K562 (cell line): ENCODE results near the gene IDI1. TPM values are rescaled to one million over a fixed set of nuclear protein-coding genes. Genes with fewer than 3 reads are reported as not detected.

Experiments
- ATAC-seq: fragments of 200-7000 bp; cut with Tn5 transposase; 3 replicates; pipeline ENCODE4 v1.9.1; 2020; ENCODE audit warnings: moderate library complexity
- BruUV-seq: library from RNA; stranded (reverse); fragments of 400-500 nt; replicated peaks from 2 replicates; lab custom pipeline; 2021; lab: Mats Ljungman, UMichigan
- CTCF ChIA-PET: fragments of 300-600 bp; formaldehyde crosslinking; extraction: SDS; loops from one replicate; lab custom pipeline; 2021; ENCODE audit warnings: low intra/inter-chr PET ratio; lab: Yijun Ruan, JAX
- POLR2A ChIA-PET: fragments of 300-600, 350-650 bp; sonication (Branson Sonifier 250); formaldehyde crosslinking; extraction: SDS; loops from one replicate; lab custom pipeline; 2021; ENCODE audit warnings: antibody characterized with exemption, inconsistent platforms; lab: Yijun Ruan, JAX
- DNase-seq, 4 experiments: peaks; one replicate each; pipeline versions ENCODE4 v3.0.0 to v3.0.0-alpha.2; 2011 to 2018; ENCODE audit warnings: low spot score in 3 of 4, mixed read lengths in 3 of 4; ENCODE audit errors: extremely low read depth in 1 of 4
- FAIRE-seq: peaks from 2 replicates; lab custom pipeline; 2011; peaks lifted over from hg19 to GRCh38; lab: Jason Lieb, UNC
- H2AFZ ChIP-seq: 2 replicates; pipeline ENCODE4 v1.6.0; 2011; ENCODE audit warnings: low read depth, low read length, control low read depth, inconsistent platforms
- H3K27ac ChIP-seq: fragments of 200-600 bp; 3 replicates; pipeline ENCODE4 v1.8.0; 2011; ENCODE audit warnings: low read depth, mild to moderate bottlenecking, control low read depth, inconsistent platforms, low read length, moderate library complexity, mixed read lengths; ENCODE audit errors: extremely low read depth
- H3K27me3 ChIP-seq, 2 experiments: fragments of 300-600 bp in 1 of 2; 2 replicates in 1 of 2; 3 replicates in 1 of 2; pipeline versions ENCODE4 v1.6.0 to v1.8.0; 2011; ENCODE audit warnings: inconsistent platforms in 2 of 2, low read length in 2 of 2, mild to moderate bottlenecking in 1 of 2, mixed read lengths in 1 of 2, moderate library complexity in 1 of 2; ENCODE audit not compliant: control insufficient read depth in 2 of 2, insufficient read depth in 2 of 2
- H3K36me3 ChIP-seq: fragments of 300-600 bp; 3 replicates; pipeline ENCODE4 v1.8.0; 2011; ENCODE audit warnings: mild to moderate bottlenecking, low read length, inconsistent platforms; ENCODE audit not compliant: control insufficient read depth, insufficient read depth
- H3K4me1 ChIP-seq, 2 experiments: fragments of 200-600 bp in 1 of 2; replicated peaks in 1 of 2; 2 replicates in 1 of 2; 3 replicates in 1 of 2; pipeline versions ENCODE4 v1.5.1 to v1.8.0; 2011; ENCODE audit warnings: inconsistent platforms in 2 of 2, low read length in 2 of 2, mild to moderate bottlenecking in 1 of 2, mixed read lengths in 1 of 2, moderate library complexity in 1 of 2; ENCODE audit not compliant: control insufficient read depth in 2 of 2, insufficient read depth in 2 of 2
- H3K4me2 ChIP-seq: 2 replicates; pipeline ENCODE4 v1.6.1; 2011; ENCODE audit warnings: low read length, control low read depth, inconsistent platforms, mixed read lengths; ENCODE audit not compliant: insufficient read depth
- H3K4me3 ChIP-seq: fragments of 200-600 bp; sonication (generic), shearing (Covaris generic); 2 replicates; pipeline ENCODE4 v1.5.1; 2016; ENCODE audit warnings: control low read depth, inconsistent platforms
- H3K79me2 ChIP-seq: fragments of 200-600 bp; 3 replicates; pipeline ENCODE4 v1.8.0; 2011; ENCODE audit warnings: low read length, inconsistent platforms; ENCODE audit not compliant: control insufficient read depth, insufficient read depth
- H3K9ac ChIP-seq, 2 experiments: 2 replicates each; pipeline versions ENCODE4 v1.6.0 to v1.6.1; 2011; ENCODE audit warnings: low read depth in 2 of 2, low read length in 2 of 2, control low read depth in 1 of 2, inconsistent platforms in 1 of 2, mild to moderate bottlenecking in 1 of 2, mixed read lengths in 1 of 2; ENCODE audit not compliant: insufficient read depth in 1 of 2
- H3K9me1 ChIP-seq: one replicate; pipeline ENCODE4 v1.6.0; 2011; ENCODE audit warnings: inconsistent platforms, mild to moderate bottlenecking, low read length, moderate library complexity; ENCODE audit not compliant: control insufficient read depth, insufficient read depth
- H3K9me3 ChIP-seq: replicated peaks from 2 replicates; pipeline ENCODE4 v1.5.1; 2011; ENCODE audit warnings: low read depth, low read length, inconsistent platforms; ENCODE audit not compliant: control insufficient read depth, insufficient read depth
- H4K20me1 ChIP-seq: replicated peaks from 2 replicates; pipeline ENCODE4 v1.6.1; 2011; ENCODE audit warnings: low read length, inconsistent platforms, mixed read lengths; ENCODE audit not compliant: control insufficient read depth, insufficient read depth
- BDP1 ChIP-seq: IDR thresholded peaks from 3 replicates; pipeline ENCODE4 v1.6.1; 2011; ENCODE audit not compliant: insufficient read length, insufficient read depth
- ELF4 ChIP-seq: fragments of 450-650 bp; formaldehyde crosslinking; IDR thresholded peaks from 2 replicates; pipeline ENCODE4 v1.4.0; 2022; ENCODE audit warnings: missing genetic modification characterization
- ETV5 ChIP-seq: sonication (generic); formaldehyde crosslinking; IDR thresholded peaks from 2 replicates; pipeline ENCODE4 v1.4.0; 2020; ENCODE audit warnings: low read depth, mild to moderate bottlenecking, missing genetic modification reagents
- KDM2B ChIP-seq: fragments of 250-450 bp; sonication (Bioruptor Pico); IDR thresholded peaks from 2 replicates; pipeline ENCODE4 v1.8.0; 2021; ENCODE audit warnings: mild to moderate bottlenecking, moderate library complexity
- NFATC3 ChIP-seq: fragments of 450-650 bp; IDR thresholded peaks from 2 replicates; pipeline ENCODE4 v1.6.1; 2017; ENCODE audit warnings: mild to moderate bottlenecking
- NFE2 ChIP-seq: IDR thresholded peaks from 2 replicates; pipeline ENCODE4 v1.6.1; 2014; ENCODE audit warnings: antibody characterized with exemption, low read depth
- OTX1 ChIP-seq: fragments of 450-650 bp; formaldehyde crosslinking; IDR thresholded peaks from 2 replicates; pipeline ENCODE4 v1.4.0; 2022; ENCODE audit warnings: mild to moderate bottlenecking
- WGBS: fragments of 100-300 bp; shearing (Covaris generic); methylation state at CpG from one replicate; pipeline ENCODE4 v1.1.6; 2016; ENCODE audit warnings: low coverage, mixed read lengths; ENCODE audit not compliant: insufficient coverage; ENCODE audit errors: missing lambda C conversion rate; 5-methylcytosine and 5-hydroxymethylcytosine counted together
- in situ Hi-C: fragments of 300-500 bp; cut with MboI; formaldehyde crosslinking; loops from 4 replicates; pipeline ENCODE4 v1.15.0; 2018; ENCODE audit warnings: inconsistent platforms, mixed read lengths
- intact Hi-C: fragments of 100-400 bp; cut with micrococcal nuclease; formaldehyde crosslinking; loops from 2 replicates; pipeline ENCODE4 v1.14.2; 2022
- polyA plus RNA-seq, 8 experiments: library from polyadenylated mRNA; depleted of rRNA in 4 of 8; stranded (reverse) in 5 of 8; unstranded in 3 of 8; fragments of >200 nt; fragmentation: Nextera tagmentation in 2 of 8; fragmentation: Illumina TruSeq in 1 of 8; extraction: Ambion mirVana in 2 of 8; extraction: Trizol in 1 of 8; gene quantifications; 2 replicates each; pipeline versions ENCODE4 v1.2.1 to v1.2.3, GENCODE V29; 2011 to 2014; ENCODE audit warnings: inconsistent platforms in 1 of 8, missing spikeins in 1 of 8
- total RNA-seq, 7 experiments: library from RNA; depleted of rRNA in 6 of 7; stranded (reverse); fragments of >200 nt in 6 of 7; fragmentation: Illumina TruSeq in 2 of 7; extraction: Trizol in 2 of 7; gene quantifications; 2 replicates each; pipeline versions ENCODE4 v1.2.1 to v1.2.3, GENCODE V29; 2011 to 2021; ENCODE audit warnings: low replicate concordance in 1 of 7
- TF ChIP-seq, protein P1 (sequence below): fragments of 450-650 bp; IDR thresholded peaks from 2 replicates; pipeline ENCODE4 v1.7.0; 2016; ENCODE audit warnings: borderline replicate concordance
- TF ChIP-seq, protein P2 (sequence below): fragments of 450-650 bp; formaldehyde crosslinking; conservative IDR thresholded peaks from 2 replicates; pipeline ENCODE4 v1.4.0; 2022; ENCODE audit warnings: mild to moderate bottlenecking, missing genetic modification characterization

Gene IDI1
- total and polyA plus RNA-seq, 9 of the 15 experiments (the other 6 are each of a cell fraction or from before 2014, with no cell fraction given) = 70.0 to 265 (median 119) TPM

DNA sequence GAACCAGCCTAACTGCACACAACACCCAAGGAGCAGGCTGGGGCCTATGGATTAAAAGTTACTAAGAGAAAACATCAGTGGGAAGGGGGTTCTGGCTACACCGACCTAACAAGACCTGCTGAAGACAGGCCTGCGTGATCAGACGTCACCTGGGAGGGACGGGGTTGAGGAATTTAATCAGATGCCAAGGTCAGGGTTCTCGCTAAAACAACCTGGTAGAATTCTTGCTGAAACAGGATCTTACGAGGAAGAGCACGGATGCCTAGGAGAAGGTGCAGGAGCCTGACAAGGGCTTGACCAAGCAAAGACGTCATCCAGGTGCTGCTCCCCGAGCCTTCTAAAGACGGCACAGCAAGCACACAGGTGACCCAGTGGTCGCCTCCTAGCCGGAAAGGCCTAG is 24.8 kb downstream of the IDI1 start:
- POLR2A ChIA-PET = interaction anchor here (1.7 kb wide), 1 partner anchor 13 kb away, joined by 8 read pairs; no protein-coding TSS in a partner anchor
- WGBS = 76% methylated on average over 11 of the region's 12 CpGs
- in situ Hi-C loops = no loop called here
- H3K79me2 ChIP-seq = no peaks in the 10 kb centered on the region
- H3K4me2 ChIP-seq = no peak overlapping the region
- no TSS peak for BruUV-seq
- peaks cover 12% of the 10 kb centered on the region; the same call in 2 of the 3 replicates for H3K36me3 ChIP-seq
- DNase-seq (no peak), ATAC-seq (no peak; the same call in 1 of the 3 replicates)
- H3K9me3 ChIP-seq = no peaks in the 10 kb centered on the region
- H3K9me1 ChIP-seq = no peaks in the 10 kb centered on the region
- H4K20me1 ChIP-seq = no peaks in the 10 kb centered on the region
- H2AFZ ChIP-seq = no peak overlapping the region
- no peak overlapping the region for H3K27ac ChIP-seq
- H3K9ac ChIP-seq = no peak overlapping the region
- TF ChIP-seq, protein P1, sequence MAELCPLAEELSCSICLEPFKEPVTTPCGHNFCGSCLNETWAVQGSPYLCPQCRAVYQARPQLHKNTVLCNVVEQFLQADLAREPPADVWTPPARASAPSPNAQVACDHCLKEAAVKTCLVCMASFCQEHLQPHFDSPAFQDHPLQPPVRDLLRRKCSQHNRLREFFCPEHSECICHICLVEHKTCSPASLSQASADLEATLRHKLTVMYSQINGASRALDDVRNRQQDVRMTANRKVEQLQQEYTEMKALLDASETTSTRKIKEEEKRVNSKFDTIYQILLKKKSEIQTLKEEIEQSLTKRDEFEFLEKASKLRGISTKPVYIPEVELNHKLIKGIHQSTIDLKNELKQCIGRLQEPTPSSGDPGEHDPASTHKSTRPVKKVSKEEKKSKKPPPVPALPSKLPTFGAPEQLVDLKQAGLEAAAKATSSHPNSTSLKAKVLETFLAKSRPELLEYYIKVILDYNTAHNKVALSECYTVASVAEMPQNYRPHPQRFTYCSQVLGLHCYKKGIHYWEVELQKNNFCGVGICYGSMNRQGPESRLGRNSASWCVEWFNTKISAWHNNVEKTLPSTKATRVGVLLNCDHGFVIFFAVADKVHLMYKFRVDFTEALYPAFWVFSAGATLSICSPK = no peak
- TF ChIP-seq NFE2 (no peak), ETV5 (CRISPR knock-in tag) (no peak), KDM2B (CRISPR knock-in tag) (no peak), ELF4 (no peak), OTX1 (no peak), NFATC3 (no peak), BDP1 (no peak)
- TF ChIP-seq, protein P2, sequence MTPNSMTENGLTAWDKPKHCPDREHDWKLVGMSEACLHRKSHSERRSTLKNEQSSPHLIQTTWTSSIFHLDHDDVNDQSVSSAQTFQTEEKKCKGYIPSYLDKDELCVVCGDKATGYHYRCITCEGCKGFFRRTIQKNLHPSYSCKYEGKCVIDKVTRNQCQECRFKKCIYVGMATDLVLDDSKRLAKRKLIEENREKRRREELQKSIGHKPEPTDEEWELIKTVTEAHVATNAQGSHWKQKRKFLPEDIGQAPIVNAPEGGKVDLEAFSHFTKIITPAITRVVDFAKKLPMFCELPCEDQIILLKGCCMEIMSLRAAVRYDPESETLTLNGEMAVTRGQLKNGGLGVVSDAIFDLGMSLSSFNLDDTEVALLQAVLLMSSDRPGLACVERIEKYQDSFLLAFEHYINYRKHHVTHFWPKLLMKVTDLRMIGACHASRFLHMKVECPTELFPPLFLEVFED (CRISPR knock-in tag) = no peak
- TF ChIP-seq, all 486 proteins: peak for 0
- Histone ChIP-seq H3K4me1 (peaks cover 6 to 8% of the 10 kb centered on the region in 2 experiments; a peak in 3 of 5 replicates), H3K27me3 (no peaks in the 10 kb centered on the region), H3K4me3 (no peak overlapping the region)
- CTCF ChIA-PET = no interaction called here
- no peak for FAIRE-seq
- intact Hi-C loops = no loop called here
